Mesothelial cell of epicardium (in vitro differentiated cells): Measurements from ENCODE around the gene ADGRL3. TPM values are rescaled to one million over a fixed set of nuclear protein-coding genes. Genes with fewer than 3 reads are reported as not detected.

Experiments used
- DNase-seq, 2 experiments: peaks; one replicate each; pipeline ENCODE4 v3.0.0; 2021; ENCODE audit warnings: low spot score in 2 of 2; ENCODE audit not compliant: unreplicated experiment in 2 of 2
- H3K27ac Mint-ChIP-seq: 2 replicates; pipeline ENCODE4 v1.8.0; 2021; ENCODE audit warnings: mixed read lengths
- H3K27me3 Mint-ChIP-seq: 2 replicates; pipeline ENCODE4 v1.8.0; 2021; ENCODE audit warnings: low read depth, mixed read lengths
- H3K36me3 Mint-ChIP-seq: 2 replicates; pipeline ENCODE4 v1.8.0; 2021; ENCODE audit warnings: mixed read lengths
- H3K4me1 Mint-ChIP-seq: 2 replicates; pipeline ENCODE4 v1.8.0; 2021; ENCODE audit warnings: mixed read lengths
- H3K4me3 Mint-ChIP-seq: 2 replicates; pipeline ENCODE4 v1.8.0; 2021; ENCODE audit warnings: mild to moderate bottlenecking, moderate library complexity, mixed read lengths
- H3K9me3 Mint-ChIP-seq: 2 replicates; pipeline ENCODE4 v1.8.0; 2021; ENCODE audit warnings: mixed read lengths
- CTCF ChIP-seq: fragments of 200-600 bp; sonication (generic); IDR thresholded peaks from one replicate; pipeline ENCODE4 v1.5.0; 2021; ENCODE audit warnings: antibody characterized with exemption; ENCODE audit not compliant: unreplicated experiment
- total RNA-seq: library from RNA; stranded (reverse); gene quantifications from 3 replicates; pipeline ENCODE4 v1.2.1, GENCODE V29; 2021

ADGRL3 gene
- total RNA-seq, 1 donor from 2014 or later = 68.3 TPM

GRCh38 chr4:61292322-61292721, 92.2 kb downstream of the ADGRL3 start:
- Mint-ChIP-seq H3K4me1 (peaks cover 15% of the 10 kb centered on the region), H3K27me3 (no peaks in the 10 kb centered on the region), H3K27ac (no peak overlapping the region), H3K9me3 (no peaks in the 10 kb centered on the region), H3K4me3 (no peak overlapping the region), H3K36me3 (no peaks in the 10 kb centered on the region)
- TF ChIP-seq CTCF = no peak
- DNase-seq = no peak

GRCh38 chr4:61293707-61294400, 93.7 kb downstream of the ADGRL3 start:
- no peaks in the 10 kb centered on the region for H3K9me3 Mint-ChIP-seq
- no peak for TF ChIP-seq CTCF
- peaks cover 19% of the 10 kb centered on the region for H3K4me1 Mint-ChIP-seq
- H3K27ac Mint-ChIP-seq = no peak overlapping the region
- H3K27me3 Mint-ChIP-seq = no peaks in the 10 kb centered on the region
- no peak overlapping the region for H3K4me3 Mint-ChIP-seq
- DNase-seq = no peak
- no peaks in the 10 kb centered on the region for H3K36me3 Mint-ChIP-seq

- Mint-ChIP-seq H3K9me3 (no peaks in the 10 kb centered on the region), H3K27ac (no peak overlapping the region), H3K27me3 (no peaks in the 10 kb centered on the region), H3K4me3 (no peak overlapping the region), H3K4me1 (peaks cover 24% of the 10 kb centered on the region), H3K36me3 (no peaks in the 10 kb centered on the region)
- DNase-seq = no peak
- no peak for TF ChIP-seq CTCF
These were observed 94.8 kb downstream of the ADGRL3 start for GRCh38 chr4:61294936-61295335.

GRCh38 chr4:61296144-61296543, 96.0 kb downstream of the ADGRL3 start:
- peaks cover 34% of the 10 kb centered on the region for H3K4me1 Mint-ChIP-seq

GRCh38 chr4:61298178-61298740, 98.1 kb downstream of the ADGRL3 start:
- no peak for DNase-seq
- H3K4me3 Mint-ChIP-seq = no peak overlapping the region
- H3K27ac Mint-ChIP-seq = no peak overlapping the region
- H3K4me1 Mint-ChIP-seq = peaks cover 37% of the 10 kb centered on the region
- no peaks in the 10 kb centered on the region for H3K9me3 Mint-ChIP-seq
- no peaks in the 10 kb centered on the region for H3K27me3 Mint-ChIP-seq
- TF ChIP-seq CTCF = no peak
- no peaks in the 10 kb centered on the region for H3K36me3 Mint-ChIP-seq

More at GRCh38 chr4:61296144-61296543, 96.0 kb downstream of the ADGRL3 start:
- H3K9me3 Mint-ChIP-seq = no peaks in the 10 kb centered on the region
- no peak for DNase-seq
- peak overlapping the region; percentile 51 for H3K27ac Mint-ChIP-seq
- no peak overlapping the region for H3K4me3 Mint-ChIP-seq
- TF ChIP-seq CTCF = no peak
- no peaks in the 10 kb centered on the region for H3K27me3 Mint-ChIP-seq
- H3K36me3 Mint-ChIP-seq = no peaks in the 10 kb centered on the region
